Cardiac muscle cell (in vitro differentiated cells and primary cell): Measurements from ENCODE around the gene TTC17. TPM values are rescaled to one million over a fixed set of nuclear protein-coding genes. Genes with fewer than 3 reads are reported as not detected.

Source experiments
- DNase-seq, 2 donors: peaks; one replicate each; pipeline versions ENCODE4 v3.0.0 to v3.0.0-alpha.2; 2010 to 2017; ENCODE audit warnings: low read depth in 1 of 2, low spot score in 1 of 2
- H3K27ac ChIP-seq: fragments of 200-600 bp; sonication (generic); 2 replicates; pipeline ENCODE4 v1.5.1; 2016
- H3K27me3 ChIP-seq: fragments of 200-600 bp; sonication (generic); 2 replicates; pipeline ENCODE4 v1.6.0; 2016; ENCODE audit warnings: control low read depth
- H3K36me3 ChIP-seq: fragments of 200-600 bp; sonication (generic); 2 replicates; pipeline ENCODE4 v1.5.1; 2016; ENCODE audit warnings: control low read depth
- H3K4me1 ChIP-seq: fragments of 200-600 bp; sonication (generic); 2 replicates; pipeline ENCODE4 v1.8.1; 2017; ENCODE audit warnings: low read depth, mild to moderate bottlenecking, mixed run types
- H3K4me3 ChIP-seq: fragments of 200-600 bp; sonication (generic); 2 replicates; pipeline ENCODE4 v1.5.1; 2016; ENCODE audit warnings: mild to moderate bottlenecking
- H3K9me3 ChIP-seq: fragments of 200-600 bp; sonication (generic); 2 replicates; pipeline ENCODE4 v1.5.1; 2017; ENCODE audit warnings: low read depth, mild to moderate bottlenecking, control low read depth
- polyA plus RNA-seq: library from polyadenylated mRNA; unstranded; fragments of >200 nt; fragmentation: Nextera tagmentation; extraction: Ambion mirVana; gene quantifications from 2 replicates; pipeline ENCODE4 v1.2.1, GENCODE V29; 2016
- total RNA-seq: library from RNA; depleted of rRNA; stranded (reverse); fragments of >200 nt; gene quantifications from 2 replicates; pipeline ENCODE4 v1.2.3, GENCODE V29; 2016
- TF ChIP-seq, protein P1 (sequence below): IDR thresholded peaks from 2 replicates; pipeline ENCODE4 v1.5.1; 2012; ENCODE audit warnings: low read depth, mild to moderate bottlenecking, low read length

Gene TTC17
- total and polyA plus RNA-seq, 2 experiments from 2014 or later: 31.7 to 103 TPM

DNA sequence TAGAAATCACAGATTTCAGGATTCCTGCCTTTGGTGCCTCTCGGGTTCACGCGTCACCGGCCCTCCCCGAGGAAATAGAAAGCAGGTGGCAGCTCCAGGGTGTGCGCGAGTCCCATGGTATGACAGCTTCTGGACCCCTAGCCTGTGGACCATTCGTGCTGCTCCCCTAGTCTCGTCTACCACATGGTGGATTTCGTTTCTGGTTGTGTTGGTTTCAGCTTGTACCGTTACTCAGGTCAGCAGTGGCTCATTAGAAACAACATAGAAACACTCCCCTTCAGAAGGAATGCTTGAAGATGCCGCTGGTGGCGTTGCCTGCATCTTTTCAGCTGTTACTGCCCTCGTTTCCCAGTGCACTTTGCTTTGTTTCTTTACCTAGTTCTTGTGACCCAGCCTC is 700 bp downstream of the TTC17 start:
- H3K36me3 ChIP-seq: no peaks in the 10 kb centered on the region
- H3K27me3 ChIP-seq: no peaks in the 10 kb centered on the region
- peak; percentile 38 to 42 for DNase-seq
- peaks cover 14% of the 10 kb centered on the region for H3K4me1 ChIP-seq
- H3K4me3 ChIP-seq: peak overlapping the region; percentile 83
- TF ChIP-seq, protein P1, sequence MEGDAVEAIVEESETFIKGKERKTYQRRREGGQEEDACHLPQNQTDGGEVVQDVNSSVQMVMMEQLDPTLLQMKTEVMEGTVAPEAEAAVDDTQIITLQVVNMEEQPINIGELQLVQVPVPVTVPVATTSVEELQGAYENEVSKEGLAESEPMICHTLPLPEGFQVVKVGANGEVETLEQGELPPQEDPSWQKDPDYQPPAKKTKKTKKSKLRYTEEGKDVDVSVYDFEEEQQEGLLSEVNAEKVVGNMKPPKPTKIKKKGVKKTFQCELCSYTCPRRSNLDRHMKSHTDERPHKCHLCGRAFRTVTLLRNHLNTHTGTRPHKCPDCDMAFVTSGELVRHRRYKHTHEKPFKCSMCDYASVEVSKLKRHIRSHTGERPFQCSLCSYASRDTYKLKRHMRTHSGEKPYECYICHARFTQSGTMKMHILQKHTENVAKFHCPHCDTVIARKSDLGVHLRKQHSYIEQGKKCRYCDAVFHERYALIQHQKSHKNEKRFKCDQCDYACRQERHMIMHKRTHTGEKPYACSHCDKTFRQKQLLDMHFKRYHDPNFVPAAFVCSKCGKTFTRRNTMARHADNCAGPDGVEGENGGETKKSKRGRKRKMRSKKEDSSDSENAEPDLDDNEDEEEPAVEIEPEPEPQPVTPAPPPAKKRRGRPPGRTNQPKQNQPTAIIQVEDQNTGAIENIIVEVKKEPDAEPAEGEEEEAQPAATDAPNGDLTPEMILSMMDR: no peak
- H3K27ac ChIP-seq: peak overlapping the region; percentile 96
- H3K9me3 ChIP-seq: no peaks in the 10 kb centered on the region

DNA sequence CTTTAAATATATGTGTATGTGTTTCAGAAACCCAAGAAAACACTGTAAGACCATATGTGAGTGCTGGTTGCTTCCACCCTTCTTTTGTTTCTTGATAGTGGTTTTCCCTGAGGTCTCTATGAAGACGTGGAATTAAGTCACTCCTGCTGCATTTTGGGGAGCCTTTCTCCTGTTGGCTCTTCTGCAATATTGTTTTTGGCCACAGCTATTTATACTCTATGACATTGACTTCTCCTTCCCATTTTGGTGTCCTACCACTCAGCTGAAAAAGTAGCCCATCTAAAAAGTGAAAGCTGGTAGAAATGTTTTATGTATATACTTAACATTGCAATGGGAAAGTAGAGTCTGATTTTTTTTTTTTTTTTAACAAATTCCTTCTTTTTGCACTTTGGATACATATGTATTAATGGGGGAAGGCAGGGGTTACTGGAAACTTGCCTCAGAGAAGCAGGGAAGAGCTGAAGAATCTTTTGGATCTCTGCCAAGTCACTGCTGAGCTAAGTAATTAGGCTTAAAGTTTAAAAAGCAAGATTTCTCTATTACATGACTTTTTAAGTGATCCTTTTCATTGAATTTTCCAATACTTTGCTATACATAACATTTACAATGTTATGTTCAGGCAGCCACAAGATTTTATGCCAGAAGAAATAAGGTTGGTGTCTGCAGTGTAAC is 1.8 kb downstream of the TTC17 start:
- H3K4me3 ChIP-seq: peak overlapping the region; percentile 83
- H3K4me1 ChIP-seq: peaks cover 14% of the 10 kb centered on the region
- TF ChIP-seq, protein P1: no peak
- H3K27ac ChIP-seq: peak overlapping the region; percentile 96
- no peaks in the 10 kb centered on the region for H3K27me3 ChIP-seq
- peak; percentile 25 to 42 for DNase-seq
- no peaks in the 10 kb centered on the region for H3K36me3 ChIP-seq
- H3K9me3 ChIP-seq: no peaks in the 10 kb centered on the region

DNA sequence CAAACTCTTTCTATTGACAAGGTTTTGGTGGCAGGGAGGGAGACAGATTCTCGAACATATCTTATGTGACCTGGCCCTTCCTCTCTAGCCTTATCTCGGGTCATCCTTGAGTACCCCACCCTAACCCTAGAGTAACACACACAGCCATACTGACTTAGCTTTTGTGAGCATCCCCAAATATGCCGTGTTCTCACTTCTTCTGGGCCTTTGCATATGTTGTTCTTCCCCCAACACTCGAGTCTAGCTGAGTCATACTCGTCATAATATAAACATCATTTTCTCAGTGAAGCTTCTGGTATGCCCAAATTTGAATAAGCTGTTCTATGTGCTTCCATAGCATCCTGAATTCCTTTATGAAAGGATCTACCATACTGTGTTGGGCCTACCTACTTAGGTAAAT is 8.0 kb downstream of the TTC17 start:
- Histone ChIP-seq H3K4me3 (no peak overlapping the region), H3K27ac (no peak overlapping the region)
- no peak for DNase-seq

DNA sequence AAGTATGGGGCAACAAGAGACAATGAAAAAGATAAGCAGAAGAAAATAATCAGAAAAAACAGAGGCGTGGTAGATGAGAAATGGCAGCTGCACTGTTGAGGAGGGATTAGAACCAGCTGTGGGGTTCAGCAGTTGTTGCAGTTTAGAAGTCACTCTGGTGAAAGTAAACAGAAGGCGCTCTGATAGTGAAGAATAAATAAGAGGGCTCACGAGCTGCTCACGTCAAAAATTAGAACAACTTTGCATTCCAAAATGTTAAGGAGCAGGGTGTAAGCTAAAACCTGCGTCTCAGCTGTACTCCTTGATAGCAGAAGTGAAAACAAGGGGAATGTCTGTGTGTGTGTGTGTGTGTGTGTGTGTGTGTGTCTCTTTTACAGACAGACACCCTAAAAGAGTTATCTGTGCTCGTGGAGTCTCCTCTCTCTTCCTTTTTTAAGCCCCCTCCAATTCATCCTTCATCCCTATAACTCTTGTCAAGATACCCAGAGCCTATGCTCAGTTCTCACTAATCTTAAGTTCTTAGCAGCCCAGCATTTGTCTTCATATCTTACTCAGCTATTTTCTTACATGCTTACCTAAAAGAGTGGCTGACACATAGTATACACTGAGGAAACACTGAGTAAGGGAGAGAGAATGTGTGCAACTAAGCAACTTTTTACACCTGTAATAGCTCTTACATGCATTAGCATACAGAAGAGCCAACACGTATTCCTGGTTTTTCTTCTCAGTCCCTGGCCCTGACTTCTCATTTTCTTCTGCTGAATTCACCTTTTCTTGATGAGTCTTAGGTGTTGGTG is 8.9 kb downstream of the TTC17 start:
- Histone ChIP-seq H3K36me3 (no peaks in the 10 kb centered on the region), H3K27me3 (no peaks in the 10 kb centered on the region), H3K4me3 (no peak overlapping the region), H3K27ac (no peak overlapping the region), H3K9me3 (no peaks in the 10 kb centered on the region), H3K4me1 (no peaks in the 10 kb centered on the region)
- DNase-seq: peak in 1 of 2 donors; percentile 10
- TF ChIP-seq, protein P1: no peak

More for the DNA sequence above, 8.0 kb downstream of the TTC17 start:
- Histone ChIP-seq H3K4me1 (no peaks in the 10 kb centered on the region), H3K9me3 (no peaks in the 10 kb centered on the region), H3K27me3 (no peaks in the 10 kb centered on the region), H3K36me3 (no peaks in the 10 kb centered on the region)
- TF ChIP-seq, protein P1: no peak

DNA sequence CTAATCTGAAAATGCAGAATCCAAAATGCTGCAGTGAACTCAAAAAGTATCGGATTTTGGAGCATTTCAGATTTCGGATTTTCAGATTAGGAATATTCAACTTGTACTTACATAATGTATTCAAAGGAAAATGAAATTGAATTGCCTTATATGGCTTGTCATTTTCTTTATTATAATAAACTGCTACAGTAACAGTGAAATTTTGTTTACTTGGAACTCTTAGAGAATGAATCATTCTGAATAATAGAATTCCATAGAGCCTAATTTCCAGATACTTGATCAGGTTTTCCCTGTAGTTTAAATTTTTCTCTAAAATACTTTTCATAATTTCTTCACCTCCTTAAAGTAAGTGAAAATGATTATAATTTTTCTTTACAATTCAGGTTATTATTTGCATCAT is 17.3 kb downstream of the TTC17 start:
- Histone ChIP-seq H3K4me3 (no peak overlapping the region), H3K27me3 (no peaks in the 10 kb centered on the region), H3K4me1 (no peaks in the 10 kb centered on the region), H3K36me3 (no peaks in the 10 kb centered on the region), H3K9me3 (no peaks in the 10 kb centered on the region), H3K27ac (no peak overlapping the region)
- DNase-seq: no peak
- TF ChIP-seq, protein P1: no peak
